Kidney epithelial cell (primary cell): ENCODE measurements around the gene AP4S1. TPM values are rescaled to one million over a fixed set of nuclear protein-coding genes. Genes with fewer than 3 reads are reported as not detected.

Source experiments
- DNase-seq: peaks from one replicate; pipeline ENCODE4 v3.0.0-alpha.2; 2010; ENCODE audit warnings: low read depth
- H3K27me3 ChIP-seq: 2 replicates; pipeline ENCODE4 v1.6.0; 2011; ENCODE audit warnings: low read length; ENCODE audit not compliant: control insufficient read depth, insufficient read depth
- H3K36me3 ChIP-seq: 2 replicates; pipeline ENCODE4 v1.5.1; 2011; ENCODE audit warnings: low read length; ENCODE audit not compliant: control insufficient read depth, insufficient read depth
- H3K4me3 ChIP-seq: 2 replicates; pipeline ENCODE4 v1.5.1; 2011; ENCODE audit warnings: low read depth, mild to moderate bottlenecking, control low read depth, low read length
- CTCF ChIP-seq: IDR thresholded peaks from 2 replicates; pipeline ENCODE4 v1.5.1; 2011; ENCODE audit warnings: mild to moderate bottlenecking, moderate library complexity, low read length, control low read depth, inconsistent platforms; ENCODE audit not compliant: insufficient read depth, poor library complexity, severe bottlenecking
- total RNA-seq: library from RNA; depleted of rRNA; stranded (reverse); fragments of >200 nt; gene quantifications from 2 replicates; pipeline ENCODE4 v1.2.3, GENCODE V29; 2015

AP4S1 gene
- total RNA-seq, 1 donor from 2014 or later = 16.0 TPM

GRCh38 chr14:30994681-30995620, 30.5 kb upstream of the AP4S1 start:
- Histone ChIP-seq H3K27me3 (no peaks in the 10 kb centered on the region), H3K36me3 (peaks cover 2% of the 10 kb centered on the region), H3K4me3 (no peak overlapping the region)
- no peak for DNase-seq
- no peak for TF ChIP-seq CTCF

GRCh38 chr14:30995689-30996088, 29.8 kb upstream of the AP4S1 start:
- no peaks in the 10 kb centered on the region for H3K27me3 ChIP-seq
- H3K36me3 ChIP-seq = peaks cover 2% of the 10 kb centered on the region
- TF ChIP-seq CTCF = no peak
- DNase-seq = no peak
- no peak overlapping the region for H3K4me3 ChIP-seq

DNA sequence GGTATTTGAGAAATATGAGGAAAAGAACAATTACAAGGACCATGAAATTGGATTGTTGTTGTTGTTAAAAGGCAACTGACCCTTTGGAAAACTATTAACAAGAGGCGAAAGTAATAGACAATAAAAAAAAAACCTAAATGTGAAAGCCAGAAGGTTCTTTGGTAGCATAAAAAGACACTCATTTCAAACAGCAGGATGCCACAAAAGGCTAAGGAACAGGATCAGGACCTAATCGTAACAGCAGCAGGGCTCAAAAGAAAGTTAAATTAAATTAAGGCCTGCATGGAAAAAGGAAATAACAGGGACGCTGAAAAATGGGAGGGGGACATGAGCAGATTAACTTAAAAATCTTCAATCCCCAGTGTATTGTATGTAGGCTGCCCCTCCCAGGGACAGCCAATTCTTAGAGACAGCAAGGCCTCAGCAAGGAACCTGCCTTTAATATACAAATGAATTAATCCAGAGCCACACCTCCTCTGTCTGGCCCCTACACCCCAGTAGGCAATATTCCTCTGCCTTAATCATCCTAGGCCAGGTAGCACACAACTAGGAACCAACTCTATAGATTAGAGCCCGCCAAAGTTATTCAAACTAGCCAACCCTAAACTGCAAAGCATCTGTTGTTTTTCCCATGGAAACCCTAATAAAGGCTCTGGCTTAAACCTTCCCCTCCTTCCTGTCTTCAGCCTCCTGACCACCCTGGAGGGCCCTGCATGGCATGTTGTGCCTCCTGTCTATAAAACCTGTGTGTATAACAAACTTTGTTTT, 28.4 kb upstream of the AP4S1 start:
- no peak overlapping the region for H3K4me3 ChIP-seq
- peaks cover 2% of the 10 kb centered on the region for H3K36me3 ChIP-seq
- no peak for DNase-seq
- no peaks in the 10 kb centered on the region for H3K27me3 ChIP-seq
- no peak for TF ChIP-seq CTCF

GRCh38 chr14:30998100-30998706, 27.2 kb upstream of the AP4S1 start:
- DNase-seq = no peak
- H3K27me3 ChIP-seq = no peaks in the 10 kb centered on the region

More at GRCh38 chr14:30998100-30998706, 27.2 kb upstream of the AP4S1 start:
- Histone ChIP-seq H3K36me3 (peaks cover 2% of the 10 kb centered on the region), H3K4me3 (no peak overlapping the region)
- no peak for TF ChIP-seq CTCF
